Body of pancreas (tissue), 4 donors: Measurements from ENCODE around the gene PKNOX2. TPM values are rescaled to one million over a fixed set of nuclear protein-coding genes. Genes with fewer than 3 reads are reported as not detected.

Experiments
- ATAC-seq: fragments of 150-250 bp; one replicate; pipeline ENCODE4 v1.9.1; 2016
- DNase-seq, 4 donors: peaks; one replicate each; pipeline ENCODE4 v3.0.0-alpha.2; 2019
- H3K27ac ChIP-seq, 4 donors: fragments of 200-600 bp; sonication (generic); 1 replicate in 3 of 4; 2 replicates in 1 of 4; pipeline versions ENCODE4 v1.5.1 to v1.6.1; 2016 to 2019; ENCODE audit warnings: mild to moderate bottlenecking in 1 of 4, mixed read lengths in 1 of 4, moderate library complexity in 1 of 4
- H3K27me3 ChIP-seq, 2 donors: fragments of 200-600 bp; sonication (generic); one replicate each; pipeline ENCODE4 v1.6.0; 2016; ENCODE audit warnings: mild to moderate bottlenecking in 1 of 2
- H3K36me3 ChIP-seq, 2 donors: fragments of 200-600 bp; sonication (generic); replicated peaks in 1 of 2; 2 replicates each; pipeline ENCODE4 v1.5.1; 2016; ENCODE audit warnings: low read depth in 2 of 2; ENCODE audit not compliant: insufficient read depth in 1 of 2
- H3K4me1 ChIP-seq: fragments of 200-600 bp; sonication (generic); one replicate; pipeline ENCODE4 v1.6.0; 2016
- H3K4me3 ChIP-seq, 2 donors: fragments of 200-600 bp; sonication (generic); 1 replicate in 1 of 2; 2 replicates in 1 of 2; pipeline ENCODE4 v1.5.1; 2016 to 2019
- H3K9me3 ChIP-seq, 3 donors: fragments of 200-600 bp; sonication (generic); 1 replicate in 2 of 3; 2 replicates in 1 of 3; pipeline ENCODE4 v1.5.1; 2016
- POLR2A ChIP-seq, 3 donors: fragments of 450-650 bp; IDR thresholded peaks; one replicate each; pipeline ENCODE4 v1.6.1; 2016; ENCODE audit warnings: antibody characterized with exemption in 3 of 3, mild to moderate bottlenecking in 2 of 3
- WGBS, 2 donors: methylation state at CpG; one replicate each; pipeline ENCODE4 v1.1.5; 2017; 5-methylcytosine and 5-hydroxymethylcytosine counted together
- intact Hi-C: fragments of 100-400 bp; cut with DNase I; formaldehyde crosslinking; loops from one replicate; pipeline ENCODE4 v1.15.1; 2023
- total RNA-seq, 2 donors: library from RNA; depleted of rRNA; stranded (reverse); fragments of >200 nt; gene quantifications; one replicate each; pipeline ENCODE4 v1.1.0, GENCODE V29; 2016
- TF ChIP-seq, protein P1 (sequence below), 7 experiments: fragments of 450-650 bp in 4 of 7; fragments of 200-600 bp in 3 of 7; sonication (generic) in 3 of 7; IDR thresholded peaks; one replicate each; pipeline ENCODE4 v1.5.1; 2016 to 2019; ENCODE audit warnings: antibody characterized with exemption in 7 of 7

PKNOX2 gene
- total RNA-seq, 2 donors from 2014 or later: 4.2 to 4.9 TPM

DNA sequence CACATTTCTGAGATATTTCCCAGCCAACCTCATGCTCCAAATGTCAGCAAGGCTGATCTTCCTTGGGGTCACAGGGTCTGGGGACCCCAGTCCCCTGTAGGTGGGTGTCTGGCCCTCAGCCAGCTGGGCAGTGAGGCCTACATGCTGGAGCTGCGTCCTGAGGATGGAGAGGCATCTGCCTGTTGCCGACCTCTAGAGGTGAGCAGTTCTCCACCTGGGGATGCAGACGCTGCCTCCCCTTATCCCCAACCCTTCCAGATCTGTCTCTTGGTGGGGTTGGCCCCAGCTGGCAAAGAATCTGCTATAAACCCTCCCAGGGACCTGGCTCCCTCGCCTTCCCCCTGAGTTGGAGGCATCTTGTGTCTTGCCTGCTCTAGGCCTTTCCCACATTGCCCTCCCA lies 79.6 kb downstream of the PKNOX2 start:
- Histone ChIP-seq H3K9me3 (no peaks in the 10 kb centered on the region), H3K36me3 (no peaks in the 10 kb centered on the region), H3K4me1 (no peaks in the 10 kb centered on the region), H3K27ac (no peak overlapping the region), H3K4me3 (no peak overlapping the region), H3K27me3 (no peaks in the 10 kb centered on the region)
- TF ChIP-seq POLR2A (IDR thresholded peaks at IDR 0.05): no peak
- TF ChIP-seq, protein P1, sequence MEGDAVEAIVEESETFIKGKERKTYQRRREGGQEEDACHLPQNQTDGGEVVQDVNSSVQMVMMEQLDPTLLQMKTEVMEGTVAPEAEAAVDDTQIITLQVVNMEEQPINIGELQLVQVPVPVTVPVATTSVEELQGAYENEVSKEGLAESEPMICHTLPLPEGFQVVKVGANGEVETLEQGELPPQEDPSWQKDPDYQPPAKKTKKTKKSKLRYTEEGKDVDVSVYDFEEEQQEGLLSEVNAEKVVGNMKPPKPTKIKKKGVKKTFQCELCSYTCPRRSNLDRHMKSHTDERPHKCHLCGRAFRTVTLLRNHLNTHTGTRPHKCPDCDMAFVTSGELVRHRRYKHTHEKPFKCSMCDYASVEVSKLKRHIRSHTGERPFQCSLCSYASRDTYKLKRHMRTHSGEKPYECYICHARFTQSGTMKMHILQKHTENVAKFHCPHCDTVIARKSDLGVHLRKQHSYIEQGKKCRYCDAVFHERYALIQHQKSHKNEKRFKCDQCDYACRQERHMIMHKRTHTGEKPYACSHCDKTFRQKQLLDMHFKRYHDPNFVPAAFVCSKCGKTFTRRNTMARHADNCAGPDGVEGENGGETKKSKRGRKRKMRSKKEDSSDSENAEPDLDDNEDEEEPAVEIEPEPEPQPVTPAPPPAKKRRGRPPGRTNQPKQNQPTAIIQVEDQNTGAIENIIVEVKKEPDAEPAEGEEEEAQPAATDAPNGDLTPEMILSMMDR (IDR thresholded peaks at IDR 0.05): no peak
- WGBS, 2 donors: 74 to 91% methylated on average over 4 of the region's 4 CpGs
- intact Hi-C loops: no loop called here
- ATAC-seq: no peak
- no peak for DNase-seq

DNA sequence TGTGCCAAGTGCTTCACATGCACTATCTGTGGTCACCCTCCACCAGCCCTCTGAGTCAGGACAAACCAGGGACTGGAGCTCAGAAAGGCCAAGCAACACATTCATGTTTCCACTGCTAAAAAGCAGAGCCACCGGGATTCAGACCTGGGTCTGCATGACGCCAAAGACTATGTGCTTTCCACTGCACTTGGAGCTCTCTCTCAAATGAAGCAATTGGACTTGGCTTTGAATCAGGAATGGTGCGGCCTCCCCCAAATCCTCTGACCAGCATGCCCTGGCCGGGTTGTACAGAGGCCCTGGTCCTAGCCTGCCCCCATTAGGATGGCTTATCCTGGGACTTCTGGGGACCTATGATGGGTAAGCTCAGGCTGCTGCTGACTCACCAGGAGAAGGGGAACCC lies 80.7 kb downstream of the PKNOX2 start:
- H3K27me3 ChIP-seq: no peaks in the 10 kb centered on the region
- no peaks in the 10 kb centered on the region for H3K36me3 ChIP-seq
- H3K27ac ChIP-seq: no peak overlapping the region
- intact Hi-C loops: no loop called here
- no peak for TF ChIP-seq POLR2A (IDR thresholded peaks at IDR 0.05)
- TF ChIP-seq, protein P1 (IDR thresholded peaks at IDR 0.05): no peak
- no peak overlapping the region for H3K4me3 ChIP-seq
- peak; percentile 42 for ATAC-seq
- peak in 1 of 4 donors; percentile 18 for DNase-seq
- WGBS, 2 donors: 74 to 80% methylated on average over 1 to 4 of the region's 4 CpGs
- no peaks in the 10 kb centered on the region for H3K4me1 ChIP-seq
- no peaks in the 10 kb centered on the region for H3K9me3 ChIP-seq

DNA sequence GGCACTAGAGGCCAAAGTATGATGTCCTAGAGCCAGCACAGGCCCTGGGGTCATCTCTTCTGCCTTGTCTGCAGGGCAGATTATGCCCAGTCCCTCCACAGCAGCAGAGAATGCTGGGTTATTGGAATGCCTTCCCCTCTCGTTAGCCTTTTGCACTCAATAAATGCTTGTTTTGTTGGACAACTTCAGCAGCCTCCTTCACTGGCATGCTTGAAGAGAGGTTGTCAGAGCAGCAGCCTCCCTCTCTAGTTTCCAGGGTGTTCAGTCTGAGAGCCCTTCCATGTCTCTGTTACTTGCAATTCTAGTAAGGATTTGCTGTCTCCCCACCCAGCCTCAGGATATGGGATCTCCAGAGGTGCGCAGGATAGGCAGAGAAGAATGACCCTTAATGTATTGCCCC lies 82.9 kb downstream of the PKNOX2 start:
- Histone ChIP-seq H3K9me3 (no peaks in the 10 kb centered on the region), H3K36me3 (no peaks in the 10 kb centered on the region), H3K4me3 (no peak overlapping the region), H3K27me3 (no peaks in the 10 kb centered on the region), H3K27ac (no peak overlapping the region), H3K4me1 (no peaks in the 10 kb centered on the region)
- TF ChIP-seq, protein P1 (IDR thresholded peaks at IDR 0.05): no peak
- TF ChIP-seq POLR2A (IDR thresholded peaks at IDR 0.05): no peak
- ATAC-seq (no peak), DNase-seq (no peak)
- 74 to 97% methylated on average over 2 of the region's 2 CpGs for WGBS, 2 donors
- intact Hi-C loops: no loop called here

DNA sequence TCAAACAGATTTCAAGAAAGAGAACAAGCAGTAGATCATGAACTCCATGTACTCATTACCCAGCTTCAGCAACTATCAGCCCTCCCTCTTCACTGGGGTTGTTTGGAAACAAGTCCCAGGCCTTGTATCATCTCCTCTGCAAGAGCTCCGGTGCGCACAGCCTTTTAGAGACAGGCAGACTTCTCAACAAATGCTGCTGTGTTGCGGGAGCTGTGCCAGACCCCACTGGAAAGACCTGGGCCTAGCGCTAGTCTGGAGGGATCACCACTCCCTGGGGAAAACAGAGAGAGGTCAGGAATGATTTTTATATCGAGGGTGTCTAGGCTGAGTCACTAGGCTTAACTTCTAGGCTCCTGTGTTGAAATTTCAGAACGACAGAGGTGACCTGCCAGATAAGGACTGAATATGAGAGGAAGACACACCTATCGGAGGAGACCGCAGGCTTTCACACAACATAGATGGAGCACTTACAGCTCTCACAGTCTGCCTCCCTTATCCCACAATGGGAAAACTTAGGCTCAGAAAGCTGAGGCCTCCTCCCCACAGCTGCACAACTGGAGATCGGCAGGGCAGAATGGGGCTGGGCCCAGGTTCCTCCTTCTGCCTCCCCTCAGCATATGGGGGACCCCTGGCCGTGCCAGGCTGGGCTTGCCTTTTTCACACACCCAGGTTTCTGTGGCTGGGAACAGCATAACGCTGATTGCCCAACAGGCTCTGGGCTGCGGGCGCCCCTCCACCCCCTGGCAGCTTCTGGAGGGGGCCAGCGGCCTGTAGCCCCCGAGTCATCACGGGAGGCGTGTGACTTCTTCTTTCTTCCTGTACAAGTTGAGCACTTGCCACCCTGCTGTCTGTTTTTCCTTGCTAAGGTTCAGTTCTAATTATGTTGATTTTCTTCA lies 86.0 kb downstream of the PKNOX2 start:
- H3K27me3 ChIP-seq: no peaks in the 10 kb centered on the region
- no peak for ATAC-seq
- no peak overlapping the region for H3K27ac ChIP-seq
- TF ChIP-seq, protein P1 (IDR thresholded peaks at IDR 0.05): no peak
- no peak for TF ChIP-seq POLR2A (IDR thresholded peaks at IDR 0.05)
- H3K36me3 ChIP-seq: no peaks in the 10 kb centered on the region
- no peaks in the 10 kb centered on the region for H3K4me1 ChIP-seq
- WGBS, 2 donors: 71 to 84% methylated on average over 16 to 17 of the region's 17 CpGs
- H3K4me3 ChIP-seq: no peak overlapping the region
- intact Hi-C loops: no loop called here
- DNase-seq: no peak
- no peaks in the 10 kb centered on the region for H3K9me3 ChIP-seq

DNA sequence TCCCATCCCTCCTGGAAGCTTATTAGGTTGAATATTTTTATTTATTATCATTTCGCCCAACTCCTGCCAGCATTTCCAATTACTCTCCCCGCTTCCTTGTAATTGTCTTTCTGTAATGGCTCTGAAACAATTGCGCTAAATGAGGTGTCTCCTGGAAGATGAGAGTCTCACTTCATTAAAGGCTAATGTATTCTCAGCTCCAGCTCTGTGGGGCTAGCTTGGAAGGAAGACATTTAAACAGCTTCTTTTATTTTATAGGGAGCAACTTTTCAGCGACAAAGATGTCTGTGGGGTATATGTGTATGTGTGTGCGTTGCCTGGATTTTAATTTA lies 86.6 kb downstream of the PKNOX2 start:
- Histone ChIP-seq H3K36me3 (no peaks in the 10 kb centered on the region), H3K4me3 (no peak overlapping the region), H3K4me1 (no peaks in the 10 kb centered on the region), H3K27ac (no peak overlapping the region), H3K27me3 (no peaks in the 10 kb centered on the region), H3K9me3 (no peaks in the 10 kb centered on the region)
- TF ChIP-seq, protein P1 (IDR thresholded peaks at IDR 0.05): no peak
- no peak for TF ChIP-seq POLR2A (IDR thresholded peaks at IDR 0.05)
- DNase-seq (no peak), ATAC-seq (no peak)
- 90 to 92% methylated on average over 5 of the region's 5 CpGs for WGBS, 2 donors
- intact Hi-C loops: no loop called here
